Thyroid gland (tissue), 4 donors: Measurements from ENCODE around the gene ELL2.

Source experiments
- POLR2A ChIP-seq, 2 donors: fragments of 450-650 bp; IDR thresholded peaks; one replicate each; pipeline ENCODE4 v1.6.1; 2017; ENCODE audit warnings: antibody characterized with exemption in 2 of 2, mild to moderate bottlenecking in 2 of 2, moderate library complexity in 1 of 2
- TF ChIP-seq, protein P1 (sequence below), 6 experiments: fragments of 200-600 bp in 3 of 6; fragments of 450-650 bp in 3 of 6; sonication (generic) in 3 of 6; IDR thresholded peaks; one replicate each; pipeline ENCODE4 v1.5.1; 2016 to 2019; ENCODE audit warnings: antibody characterized with exemption in 6 of 6, mild to moderate bottlenecking in 2 of 6, inconsistent platforms in 1 of 6, moderate library complexity in 1 of 6

DNA sequence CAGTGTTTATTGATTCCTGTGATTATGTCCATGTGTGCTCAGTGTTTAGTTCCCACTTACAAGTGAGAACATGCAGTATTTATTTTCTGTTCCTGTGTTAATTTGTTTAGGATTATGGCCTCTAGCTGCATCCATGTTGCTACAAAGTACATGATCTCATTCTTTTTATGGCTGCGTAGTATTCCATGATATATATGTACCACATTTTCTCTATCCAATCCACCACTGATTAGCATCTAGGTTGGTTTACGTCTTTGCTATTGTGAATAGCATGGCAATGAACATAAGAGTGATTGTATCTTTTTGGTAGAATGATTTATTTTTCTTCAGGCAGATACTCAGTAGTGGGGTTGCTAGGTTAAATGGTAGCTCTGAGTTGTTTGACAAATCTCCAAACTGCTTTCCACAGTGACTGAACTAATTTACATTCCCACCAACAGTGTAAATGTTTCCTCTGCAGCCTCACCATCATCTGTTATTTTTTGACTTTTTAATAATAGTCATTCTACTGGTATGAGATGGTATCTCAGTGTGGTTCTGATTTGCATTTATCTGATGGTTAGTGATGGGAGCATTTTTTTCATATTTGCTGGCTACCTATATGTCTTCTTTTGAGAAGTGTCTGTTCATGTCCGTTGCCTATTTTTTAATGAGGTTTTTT, 47.5 kb upstream of the ELL2 start:
- TF ChIP-seq, protein P1, sequence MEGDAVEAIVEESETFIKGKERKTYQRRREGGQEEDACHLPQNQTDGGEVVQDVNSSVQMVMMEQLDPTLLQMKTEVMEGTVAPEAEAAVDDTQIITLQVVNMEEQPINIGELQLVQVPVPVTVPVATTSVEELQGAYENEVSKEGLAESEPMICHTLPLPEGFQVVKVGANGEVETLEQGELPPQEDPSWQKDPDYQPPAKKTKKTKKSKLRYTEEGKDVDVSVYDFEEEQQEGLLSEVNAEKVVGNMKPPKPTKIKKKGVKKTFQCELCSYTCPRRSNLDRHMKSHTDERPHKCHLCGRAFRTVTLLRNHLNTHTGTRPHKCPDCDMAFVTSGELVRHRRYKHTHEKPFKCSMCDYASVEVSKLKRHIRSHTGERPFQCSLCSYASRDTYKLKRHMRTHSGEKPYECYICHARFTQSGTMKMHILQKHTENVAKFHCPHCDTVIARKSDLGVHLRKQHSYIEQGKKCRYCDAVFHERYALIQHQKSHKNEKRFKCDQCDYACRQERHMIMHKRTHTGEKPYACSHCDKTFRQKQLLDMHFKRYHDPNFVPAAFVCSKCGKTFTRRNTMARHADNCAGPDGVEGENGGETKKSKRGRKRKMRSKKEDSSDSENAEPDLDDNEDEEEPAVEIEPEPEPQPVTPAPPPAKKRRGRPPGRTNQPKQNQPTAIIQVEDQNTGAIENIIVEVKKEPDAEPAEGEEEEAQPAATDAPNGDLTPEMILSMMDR (IDR thresholded peaks at IDR 0.05), result no peak
- no peak for TF ChIP-seq POLR2A (IDR thresholded peaks at IDR 0.05)
